Epidermal melanocyte (primary cell): ENCODE measurements around the gene TMUB1.

Source experiments
- DNase-seq: peaks from one replicate; pipeline ENCODE4 v3.0.0; 2011; ENCODE audit warnings: low spot score; ENCODE audit not compliant: insufficient read length

TMUB1 gene

GRCh38 chr7:151083071-151083823 lies at the start of gene TMUB1:
TSS of gene TMUB1 (minus strand) at chr7:151083493. CDS start at chr7:151082563, 930 bp downstream.
- no peak for DNase-seq

GRCh38 chr7:151132461-151133205 lies 49.3 kb upstream of the TMUB1 start:
- DNase-seq, result no peak

- DNase-seq, result peak; percentile 5
Measured at GRCh38 chr7:151131592-151132293, 48.5 kb upstream of the TMUB1 start.

- DNase-seq, result no peak
Measured at GRCh38 chr7:151131224-151131591, 47.9 kb upstream of the TMUB1 start.

GRCh38 chr7:151130741-151131157 lies 47.5 kb upstream of the TMUB1 start:
- DNase-seq, result no peak

GRCh38 chr7:151129960-151130591 lies 46.8 kb upstream of the TMUB1 start:
- peak; percentile 12 for DNase-seq

- DNase-seq, result peak; percentile 14
Measured at GRCh38 chr7:151129117-151129959, 46.0 kb upstream of the TMUB1 start.

- peak; percentile 11 for DNase-seq
Measured at GRCh38 chr7:151128716-151129115, 45.4 kb upstream of the TMUB1 start.

GRCh38 chr7:151128144-151128543 lies 44.9 kb upstream of the TMUB1 start:
- DNase-seq, result no peak

- DNase-seq, result no peak
Measured at GRCh38 chr7:151126491-151127137, 43.3 kb upstream of the TMUB1 start.

GRCh38 chr7:151125846-151126481 lies 42.7 kb upstream of the TMUB1 start:
- no peak for DNase-seq

GRCh38 chr7:151125470-151125845 lies 42.2 kb upstream of the TMUB1 start:
- no peak for DNase-seq

- no peak for DNase-seq
Measured at GRCh38 chr7:151124899-151125399, 41.7 kb upstream of the TMUB1 start.

- no peak for DNase-seq
Measured at GRCh38 chr7:151124481-151124880, 41.2 kb upstream of the TMUB1 start.

- peak; percentile 100 for DNase-seq
Measured at GRCh38 chr7:151123822-151124464, 40.6 kb upstream of the TMUB1 start.

GRCh38 chr7:151123158-151123821 lies 40.0 kb upstream of the TMUB1 start:
- no peak for DNase-seq

GRCh38 chr7:151122796-151123157 lies 39.5 kb upstream of the TMUB1 start:
- no peak for DNase-seq

- DNase-seq, result no peak
Measured at GRCh38 chr7:151122276-151122675, 39.0 kb upstream of the TMUB1 start.
